ENCODE results near the gene F12.

F12 gene

GRCh38 chr5:177402271-177403043 is 6.9 kb downstream of the F12 start:
- Histone ChIP-seq H3K27ac (no peak overlapping the region), H3K27me3 (replicated peaks) (peaks cover 20% of the 10 kb centered on the region), H3K4me3 (ENCODE audit: low read depth, low read length) (no peak overlapping the region), H3K36me3 (replicated peaks) (no peaks in the 10 kb centered on the region)
- no peak for DNase-seq
- TF ChIP-seq, protein P1, sequence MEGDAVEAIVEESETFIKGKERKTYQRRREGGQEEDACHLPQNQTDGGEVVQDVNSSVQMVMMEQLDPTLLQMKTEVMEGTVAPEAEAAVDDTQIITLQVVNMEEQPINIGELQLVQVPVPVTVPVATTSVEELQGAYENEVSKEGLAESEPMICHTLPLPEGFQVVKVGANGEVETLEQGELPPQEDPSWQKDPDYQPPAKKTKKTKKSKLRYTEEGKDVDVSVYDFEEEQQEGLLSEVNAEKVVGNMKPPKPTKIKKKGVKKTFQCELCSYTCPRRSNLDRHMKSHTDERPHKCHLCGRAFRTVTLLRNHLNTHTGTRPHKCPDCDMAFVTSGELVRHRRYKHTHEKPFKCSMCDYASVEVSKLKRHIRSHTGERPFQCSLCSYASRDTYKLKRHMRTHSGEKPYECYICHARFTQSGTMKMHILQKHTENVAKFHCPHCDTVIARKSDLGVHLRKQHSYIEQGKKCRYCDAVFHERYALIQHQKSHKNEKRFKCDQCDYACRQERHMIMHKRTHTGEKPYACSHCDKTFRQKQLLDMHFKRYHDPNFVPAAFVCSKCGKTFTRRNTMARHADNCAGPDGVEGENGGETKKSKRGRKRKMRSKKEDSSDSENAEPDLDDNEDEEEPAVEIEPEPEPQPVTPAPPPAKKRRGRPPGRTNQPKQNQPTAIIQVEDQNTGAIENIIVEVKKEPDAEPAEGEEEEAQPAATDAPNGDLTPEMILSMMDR (IDR thresholded peaks at IDR 0.05; ENCODE audit: low read depth, low read length, missing control alignments) = peak; percentile 70
- in situ Hi-C loops (cut with HindIII; ENCODE audit: low pct_ligation_motif_present, low sequenced_read_pairs) = no loop called here

GRCh38 chr5:177399997-177400868 is 9.1 kb downstream of the F12 start, which contains the start of gene PFN3:
TSS of gene PFN3 (minus strand) at chr5:177400661. CDS start at chr5:177400576, 85 bp downstream.
- Histone ChIP-seq H3K4me3 (ENCODE audit: low read depth, low read length) (no peak within 1 kb of the TSS), H3K27ac (no peak within 1 kb of the TSS), H3K27me3 (replicated peaks) (peaks cover 20% of the 10 kb centered on the region), H3K36me3 (replicated peaks) (no peaks in the 10 kb centered on the region)
- DNase-seq = peak; percentile 25
- in situ Hi-C loops (cut with HindIII; ENCODE audit: low pct_ligation_motif_present, low sequenced_read_pairs) = no loop called here
- TF ChIP-seq, protein P1 (IDR thresholded peaks at IDR 0.05; ENCODE audit: low read depth, low read length, missing control alignments) = no peak

- in situ Hi-C loops (cut with HindIII; ENCODE audit: low pct_ligation_motif_present, low sequenced_read_pairs) = no loop called here
- Histone ChIP-seq H3K27me3 (replicated peaks) (peaks cover 20% of the 10 kb centered on the region), H3K36me3 (replicated peaks) (no peaks in the 10 kb centered on the region), H3K27ac (no peak overlapping the region), H3K4me3 (ENCODE audit: low read depth, low read length) (no peak overlapping the region)
- TF ChIP-seq, protein P1 (IDR thresholded peaks at IDR 0.05; ENCODE audit: low read depth, low read length, missing control alignments) = no peak
- no peak for DNase-seq
These were observed 11.4 kb downstream of the F12 start for GRCh38 chr5:177397875-177398390.

GRCh38 chr5:177396807-177397206 is 12.6 kb downstream of the F12 start:
- Histone ChIP-seq H3K4me3 (ENCODE audit: low read depth, low read length) (no peak overlapping the region), H3K27me3 (replicated peaks) (peaks cover 20% of the 10 kb centered on the region)
- in situ Hi-C loops (cut with HindIII; ENCODE audit: low pct_ligation_motif_present, low sequenced_read_pairs) = no loop called here

DNA sequence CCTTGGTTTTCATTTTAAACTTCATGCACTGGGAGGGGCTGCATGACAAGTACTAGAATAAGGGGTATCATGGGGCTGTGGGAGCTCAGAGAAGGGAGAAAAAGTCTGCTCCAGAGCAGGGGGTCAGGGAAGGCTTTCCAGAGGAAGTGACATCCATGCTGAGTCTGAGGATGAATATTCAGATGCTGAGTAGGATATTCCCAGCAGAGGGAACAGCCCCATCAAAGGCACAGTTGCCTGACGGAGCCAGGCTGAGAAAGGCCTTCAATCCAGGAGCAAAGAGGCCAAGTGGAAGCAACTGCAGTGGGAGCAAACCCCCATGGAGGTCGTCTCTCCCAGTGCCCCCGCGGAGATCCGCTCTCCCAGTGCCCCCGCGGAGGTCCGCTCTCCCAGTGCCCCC is 13.3 kb downstream of the F12 start:
- Histone ChIP-seq H3K27ac (no peak overlapping the region), H3K36me3 (replicated peaks) (no peaks in the 10 kb centered on the region), H3K27me3 (replicated peaks) (peaks cover 12% of the 10 kb centered on the region), H3K4me3 (ENCODE audit: low read depth, low read length) (no peak overlapping the region)
- in situ Hi-C loops (cut with HindIII; ENCODE audit: low pct_ligation_motif_present, low sequenced_read_pairs) = no loop called here
- TF ChIP-seq, protein P1 (IDR thresholded peaks at IDR 0.05; ENCODE audit: low read depth, low read length, missing control alignments) = no peak
- DNase-seq = no peak

More at GRCh38 chr5:177396807-177397206, 12.6 kb downstream of the F12 start:
- TF ChIP-seq, protein P1 (IDR thresholded peaks at IDR 0.05; ENCODE audit: low read depth, low read length, missing control alignments) = no peak
- no peak for DNase-seq
- H3K27ac ChIP-seq = no peak overlapping the region
- H3K36me3 ChIP-seq (replicated peaks) = no peaks in the 10 kb centered on the region
